Prostate gland (tissue), 2 donors: ENCODE results near the gene ANKRD27.
"Not testable (repeated sequence)": the region's sequence is repeated elsewhere in the genome, so short reads cannot be mapped to it uniquely, and the experiment has no call there.

Source experiments
- CTCF ChIP-seq, 4 experiments: fragments of 200-600 bp in 2 of 4; fragments of 450-650 bp in 2 of 4; sonication (generic) in 2 of 4; IDR thresholded peaks; 1 replicate in 3 of 4; 2 replicates in 1 of 4; pipeline ENCODE4 v1.5.1; 2016 to 2019; ENCODE audit warnings: antibody characterized with exemption in 4 of 4, mild to moderate bottlenecking in 2 of 4, moderate library complexity in 2 of 4
- POLR2A ChIP-seq: fragments of 450-650 bp; IDR thresholded peaks from one replicate; pipeline ENCODE4 v1.6.1; 2016; ENCODE audit warnings: antibody characterized with exemption, mild to moderate bottlenecking
- POLR2AphosphoS5 ChIP-seq: sonication (generic); formaldehyde crosslinking; IDR thresholded peaks from one replicate; pipeline ENCODE4 v1.6.1; 2017; ENCODE audit warnings: antibody characterized with exemption

DNA sequence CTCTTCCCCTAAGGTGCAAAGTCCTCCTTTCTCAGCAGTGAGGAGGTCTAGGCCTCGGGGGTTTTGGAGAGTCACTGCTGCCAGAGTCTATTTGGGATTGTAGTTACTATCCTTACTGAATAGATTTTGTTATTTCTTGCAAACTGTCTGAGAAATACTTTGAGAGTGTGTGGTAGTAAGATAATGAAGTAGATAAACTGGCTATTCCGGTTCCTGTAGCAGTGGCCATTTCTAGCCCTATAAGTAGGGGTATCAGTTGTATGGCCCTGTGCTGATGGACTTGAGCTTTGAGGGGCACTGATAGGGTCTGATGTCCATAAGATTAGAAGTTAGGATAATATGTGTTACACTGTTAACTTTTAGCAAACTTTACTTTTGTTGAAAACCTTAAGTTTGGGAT lies 19.3 kb upstream of the ANKRD27 start:
- not testable (repeated sequence) for TF ChIP-seq POLR2AphosphoS5; CTCF (IDR thresholded peaks at IDR 0.05); POLR2A
